GM12874 (cell line): ENCODE data around the gene SSTR1.

Source experiments
- CTCF ChIP-seq: IDR thresholded peaks from 2 replicates; pipeline ENCODE4 v1.5.1; 2011; ENCODE audit warnings: low read depth, mild to moderate bottlenecking, control low read depth, low read length, moderate library complexity; ENCODE audit not compliant: insufficient read depth

The SSTR1 gene

GRCh38 chr14:38184132-38184531, 23.6 kb upstream of the SSTR1 start:
- TF ChIP-seq CTCF, result no peak

GRCh38 chr14:38185671-38186070, 22.0 kb upstream of the SSTR1 start:
- TF ChIP-seq CTCF, result no peak

GRCh38 chr14:38186216-38186615, 21.5 kb upstream of the SSTR1 start:
- TF ChIP-seq CTCF, result no peak

- no peak for TF ChIP-seq CTCF
Observed at GRCh38 chr14:38187528-38187927, 20.2 kb upstream of the SSTR1 start.

GRCh38 chr14:38189930-38190726, 17.6 kb upstream of the SSTR1 start:
- no peak for TF ChIP-seq CTCF

- peak; percentile 14; the same call in 1 of the 2 replicates for TF ChIP-seq CTCF
Observed at GRCh38 chr14:38197001-38197783, 10.5 kb upstream of the SSTR1 start.

GRCh38 chr14:38197784-38198335, 9.8 kb upstream of the SSTR1 start:
- no peak for TF ChIP-seq CTCF
